Spleen (tissue), 7 donors: ENCODE results near the gene MOB1A.
A peak's percentile ranks its signal among the peaks of the same experiment; 100 is the strongest.

Source experiments
- CTCF ChIP-seq, 11 experiments: fragments of 200-600 bp in 7 of 11; fragments of 450-650 bp in 4 of 11; sonication (generic) in 4 of 11; IDR thresholded peaks in 8 of 11; conservative IDR thresholded peaks in 3 of 11; 1 replicate in 7 of 11; 2 replicates in 4 of 11; pipeline versions ENCODE4 v1.4.0 to v1.8.0; 2016 to 2021; ENCODE audit warnings: antibody characterized with exemption in 11 of 11, inconsistent platforms in 4 of 11, mild to moderate bottlenecking in 1 of 11
- POLR2A ChIP-seq, 3 donors: fragments of 450-650 bp; IDR thresholded peaks; one replicate each; pipeline ENCODE4 v1.5.1; 2017; ENCODE audit warnings: antibody characterized with exemption in 3 of 3, mild to moderate bottlenecking in 1 of 3
- donor health status: DM: no; HTN: no; CAD: no; lungs with moderate emphysema.
- donor health status: DM: no; HTN: no; CAD: no.
- donor health status: DM: no; HTN: no; CAD: no.

DNA sequence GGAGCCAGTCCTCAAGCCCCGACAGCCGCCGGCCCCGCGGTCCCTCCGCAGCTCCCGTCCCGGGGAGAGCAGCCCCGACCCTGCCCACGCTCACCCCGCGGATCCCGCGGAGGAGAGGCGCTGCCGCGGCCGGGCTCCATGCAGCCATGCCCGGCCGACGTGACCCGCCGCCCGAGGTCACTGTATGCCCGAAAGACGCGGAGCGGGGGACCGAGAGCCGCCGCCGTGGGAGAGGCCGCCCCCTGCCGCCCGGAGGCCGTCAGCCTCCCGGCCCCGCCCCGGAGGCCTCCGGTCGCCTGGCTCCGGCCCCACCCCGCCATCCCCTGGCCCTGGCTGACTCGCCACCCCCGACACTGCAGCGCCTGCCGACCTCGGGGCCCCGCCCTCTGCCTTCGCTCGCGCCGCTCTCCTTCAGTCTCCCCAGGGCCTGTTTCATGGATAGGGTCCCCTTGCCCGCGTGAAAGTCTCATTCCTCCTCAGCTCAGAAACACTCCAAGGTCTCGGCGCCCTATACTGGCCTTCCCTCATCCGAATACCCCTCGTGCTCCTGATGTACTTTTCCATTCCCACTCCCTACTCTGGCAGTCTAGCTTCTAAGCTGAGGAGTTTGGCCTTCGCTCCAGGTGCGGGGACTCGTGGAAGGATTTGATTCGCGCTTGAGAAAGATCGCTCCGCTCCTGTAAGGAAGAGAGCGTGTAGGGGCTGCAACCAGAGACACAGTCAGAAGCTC, 30.8 kb downstream of the MOB1A start, which contains the start of gene BOLA3:
- TF ChIP-seq POLR2A (IDR thresholded peaks at IDR 0.05) (no peak), CTCF (IDR thresholded peaks at IDR 0.05 in 8 of 11, conservative IDR thresholded peaks at IDR 0.05 in 3 of 11) (peak; percentile 15 to 94 (median 87))
